GM21529 (cell line): ENCODE data around the gene SRRM5.
"Not testable (repeated sequence)": the region's sequence is repeated elsewhere in the genome, so short reads cannot be mapped to it uniquely, and the experiment has no call there.

Experiments used
- ATAC-seq: cut with Tn5 transposase; IDR thresholded peaks from one replicate; pipeline ENCODE4 v1.9.1; 2021; ENCODE audit not compliant: unreplicated experiment

SRRM5 gene

GRCh38 chr19:43612374-43612773 is 486 bp downstream of the SRRM5 start:
- ATAC-seq = no peak

- ATAC-seq = no peak
Measured at GRCh38 chr19:43616306-43616705, 4.4 kb downstream of the SRRM5 start.

GRCh38 chr19:43616954-43617353 is 5.1 kb downstream of the SRRM5 start:
- no peak for ATAC-seq

GRCh38 chr19:43618921-43619261 is 7.0 kb downstream of the SRRM5 start:
- peak; percentile 29 for ATAC-seq

GRCh38 chr19:43619262-43620060 is 7.6 kb downstream of the SRRM5 start, which contains the start of gene ZNF428:
Gene ZNF428 (minus strand): TSS chr19:43619629. CDS start chr19:43614304, 5,325 bp downstream.
- ATAC-seq = peak; percentile 80

GRCh38 chr19:43620061-43621001 is 8.4 kb downstream of the SRRM5 start:
- ATAC-seq = no peak

- no peak for ATAC-seq
Measured at GRCh38 chr19:43622070-43622469, 10.2 kb downstream of the SRRM5 start.

- ATAC-seq = no peak
Measured at GRCh38 chr19:43622956-43623355, 11.1 kb downstream of the SRRM5 start.

- ATAC-seq = no peak
Measured at GRCh38 chr19:43623889-43624670, 12.2 kb downstream of the SRRM5 start.

GRCh38 chr19:43624933-43625332 is 13.0 kb downstream of the SRRM5 start:
- ATAC-seq = no peak

GRCh38 chr19:43625918-43626579 is 14.2 kb downstream of the SRRM5 start:
- ATAC-seq = no peak

GRCh38 chr19:43626838-43627237 is 14.9 kb downstream of the SRRM5 start:
- ATAC-seq = no peak

GRCh38 chr19:43628646-43629326 is 16.9 kb downstream of the SRRM5 start:
- ATAC-seq = no peak

- ATAC-seq = no peak
Measured at GRCh38 chr19:43631491-43631890, 19.6 kb downstream of the SRRM5 start.

- no peak for ATAC-seq
Measured at GRCh38 chr19:43633520-43633919, 21.6 kb downstream of the SRRM5 start.

- no peak for ATAC-seq
Measured at GRCh38 chr19:43634068-43634467, 22.2 kb downstream of the SRRM5 start.

- ATAC-seq = no peak
Measured at GRCh38 chr19:43634506-43634871, 22.6 kb downstream of the SRRM5 start.

GRCh38 chr19:43634872-43635560 is 23.1 kb downstream of the SRRM5 start:
- ATAC-seq = no peak

GRCh38 chr19:43635561-43635940 is 23.7 kb downstream of the SRRM5 start:
- not testable (repeated sequence) for ATAC-seq
